ENCODE data around the gene EMID1.

DNA sequence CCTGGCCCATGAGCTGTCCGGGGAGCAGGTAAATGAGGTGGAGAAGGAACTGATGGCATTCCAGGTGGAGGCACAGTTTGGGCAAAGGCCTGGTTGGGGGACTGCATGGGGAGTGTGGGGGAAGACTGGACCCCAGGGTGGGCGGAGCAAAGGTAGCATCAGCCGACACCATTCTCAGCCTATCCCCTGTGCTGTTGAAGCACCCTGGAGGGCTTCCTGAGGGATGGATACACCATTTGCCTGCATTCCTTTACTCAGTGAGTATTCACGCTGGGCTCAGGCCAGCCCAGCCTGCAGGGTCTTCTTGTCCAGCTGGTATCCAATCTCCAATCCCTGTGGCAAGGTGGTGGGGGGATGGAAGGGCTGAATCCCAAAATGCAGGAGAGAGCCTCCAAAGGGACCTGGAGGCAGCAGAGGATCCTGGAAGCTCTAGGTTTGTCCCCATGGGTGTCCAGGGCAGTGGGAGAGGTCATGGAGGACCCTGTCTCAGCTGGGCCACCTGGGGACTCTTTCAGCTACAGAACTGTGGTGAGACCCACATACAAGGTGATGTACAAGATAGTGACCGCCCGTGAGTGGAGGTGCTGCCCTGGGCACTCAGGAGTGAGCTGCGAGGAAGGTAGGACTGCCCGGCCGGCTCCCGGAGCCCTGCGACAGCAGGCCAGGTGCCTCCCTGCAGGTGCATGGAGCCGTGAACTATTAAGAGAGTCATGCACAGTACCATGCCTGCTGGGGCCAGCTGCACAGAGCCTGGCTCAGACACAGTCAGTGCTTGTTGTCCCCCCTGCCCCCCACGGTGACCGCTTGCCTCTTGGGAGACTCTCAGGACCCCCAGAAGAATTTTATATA is 9.5 kb downstream of the EMID1 start:
- TF ChIP-seq, protein P1, sequence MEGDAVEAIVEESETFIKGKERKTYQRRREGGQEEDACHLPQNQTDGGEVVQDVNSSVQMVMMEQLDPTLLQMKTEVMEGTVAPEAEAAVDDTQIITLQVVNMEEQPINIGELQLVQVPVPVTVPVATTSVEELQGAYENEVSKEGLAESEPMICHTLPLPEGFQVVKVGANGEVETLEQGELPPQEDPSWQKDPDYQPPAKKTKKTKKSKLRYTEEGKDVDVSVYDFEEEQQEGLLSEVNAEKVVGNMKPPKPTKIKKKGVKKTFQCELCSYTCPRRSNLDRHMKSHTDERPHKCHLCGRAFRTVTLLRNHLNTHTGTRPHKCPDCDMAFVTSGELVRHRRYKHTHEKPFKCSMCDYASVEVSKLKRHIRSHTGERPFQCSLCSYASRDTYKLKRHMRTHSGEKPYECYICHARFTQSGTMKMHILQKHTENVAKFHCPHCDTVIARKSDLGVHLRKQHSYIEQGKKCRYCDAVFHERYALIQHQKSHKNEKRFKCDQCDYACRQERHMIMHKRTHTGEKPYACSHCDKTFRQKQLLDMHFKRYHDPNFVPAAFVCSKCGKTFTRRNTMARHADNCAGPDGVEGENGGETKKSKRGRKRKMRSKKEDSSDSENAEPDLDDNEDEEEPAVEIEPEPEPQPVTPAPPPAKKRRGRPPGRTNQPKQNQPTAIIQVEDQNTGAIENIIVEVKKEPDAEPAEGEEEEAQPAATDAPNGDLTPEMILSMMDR (IDR thresholded peaks at IDR 0.05), result no peak
- no peak for TF ChIP-seq POLR2A (IDR thresholded peaks at IDR 0.05)
